Hepatocyte (in vitro differentiated cells): ENCODE data around the gene ACTL10.

Experiments
- CTCF ChIP-seq: fragments of 200-600 bp; sonication (generic); IDR thresholded peaks from 2 replicates; pipeline ENCODE4 v1.5.1; 2016; ENCODE audit warnings: antibody characterized with exemption, mild to moderate bottlenecking; ENCODE audit not compliant: poor library complexity
- EZH2 ChIP-seq: fragments of 200-600 bp; sonication (generic); IDR thresholded peaks from 2 replicates; pipeline ENCODE4 v1.6.1; 2016; ENCODE audit warnings: antibody characterized with exemption, mild to moderate bottlenecking, borderline replicate concordance
- EZH2phosphoT487 ChIP-seq: fragments of 200-600 bp; sonication (generic); IDR thresholded peaks from one replicate; pipeline ENCODE4 v1.6.1; 2018; ENCODE audit warnings: antibody characterized with exemption, mild to moderate bottlenecking, low read depth, moderate library complexity; ENCODE audit not compliant: unreplicated experiment, severe bottlenecking

GRCh38 chr20:33677991-33678702 is 11.4 kb downstream of the ACTL10 start:
- TF ChIP-seq CTCF (no peak), EZH2phosphoT487 (no peak), EZH2 (no peak)
